H1 (cell line): ENCODE data around the gene NRP2. TPM values are rescaled to one million over a fixed set of nuclear protein-coding genes. Genes with fewer than 3 reads are reported as not detected.
A peak's percentile ranks its signal among the peaks of the same experiment; 100 is the strongest.

Experiments used
- CTCF ChIA-PET: fragments of 300-600 bp; sonication (Branson Sonifier 250); formaldehyde crosslinking; loops from one replicate; lab custom pipeline; 2021; ENCODE audit not compliant: partially characterized antibody; lab: Charles Lee
- POLR2A ChIA-PET: fragments of 300-600 bp; sonication (Branson Sonifier 250); formaldehyde crosslinking; loops from one replicate; lab custom pipeline; 2021; ENCODE audit warnings: inconsistent platforms; ENCODE audit not compliant: partially characterized antibody; lab: Charles Lee
- DNase-seq, 2 experiments: peaks; one replicate each; pipeline versions ENCODE4 v3.0.0 to v3.0.0-alpha.2; 2010 to 2022; ENCODE audit warnings: low spot score in 2 of 2, low read depth in 1 of 2, mixed read lengths in 1 of 2
- FAIRE-seq: peaks from 2 replicates; lab custom pipeline; 2011; peaks lifted over from hg19 to GRCh38; lab: Jason Lieb, UNC
- H2AFZ ChIP-seq: 2 replicates; pipeline ENCODE4 v1.8.1; 2012; ENCODE audit warnings: low read length, inconsistent platforms
- H2AK5ac ChIP-seq: 2 replicates; pipeline ENCODE4 v1.6.1; 2013; ENCODE audit warnings: low read depth, low read length
- H2BK120ac ChIP-seq: replicated peaks from 2 replicates; pipeline ENCODE3; 2013; ENCODE audit warnings: low read depth, low read length, inconsistent platforms
- H2BK12ac ChIP-seq: 2 replicates; pipeline ENCODE4 v1.6.1; 2013; ENCODE audit warnings: low read depth, low read length
- H2BK15ac ChIP-seq: 2 replicates; pipeline ENCODE4 v1.6.1; 2013; ENCODE audit warnings: low read length
- H2BK20ac ChIP-seq: 2 replicates; pipeline ENCODE4 v1.6.1; 2013; ENCODE audit warnings: low read length
- H2BK5ac ChIP-seq: 2 replicates; pipeline ENCODE4 v1.6.1; 2013; ENCODE audit warnings: low read depth, low read length
- H3K14ac ChIP-seq: 2 replicates; pipeline ENCODE4 v1.6.1; 2013; ENCODE audit warnings: inconsistent platforms; ENCODE audit not compliant: insufficient read length
- H3K18ac ChIP-seq: 2 replicates; pipeline ENCODE4 v1.6.1; 2013; ENCODE audit warnings: low read length; ENCODE audit errors: extremely low read depth
- H3K23ac ChIP-seq: 2 replicates; pipeline ENCODE4 v1.6.1; 2013; ENCODE audit warnings: inconsistent platforms; ENCODE audit not compliant: insufficient read length
- H3K23me2 ChIP-seq: 2 replicates; pipeline ENCODE4 v1.6.1; 2013; ENCODE audit warnings: low read depth, low read length
- H3K27ac ChIP-seq: 2 replicates; pipeline ENCODE4 v1.6.1; 2011; ENCODE audit warnings: low read depth, low read length, inconsistent platforms
- H3K27me3 ChIP-seq, 4 experiments: replicated peaks in 1 of 4; 1 replicate in 1 of 4; 2 replicates in 3 of 4; pipeline versions ENCODE4 v1.6.1 to v1.8.1; 2011 to 2013; ENCODE audit warnings: low read length in 3 of 4, mild to moderate bottlenecking in 3 of 4, inconsistent platforms in 2 of 4, mixed read lengths in 2 of 4, moderate library complexity in 1 of 4; ENCODE audit not compliant: control insufficient read depth in 3 of 4, insufficient read depth in 3 of 4; ENCODE audit errors: extremely low read depth in 1 of 4
- H3K36me3 ChIP-seq, 4 experiments: 2 replicates each; pipeline versions ENCODE4 v1.6.1 to v1.8.1; 2011 to 2013; ENCODE audit warnings: mild to moderate bottlenecking in 4 of 4, low read length in 3 of 4, moderate library complexity in 2 of 4, control low read depth in 1 of 4, inconsistent platforms in 1 of 4; ENCODE audit not compliant: insufficient read depth in 4 of 4, control insufficient read depth in 2 of 4
- H3K4ac ChIP-seq: replicated peaks from 2 replicates; pipeline ENCODE3; 2013; ENCODE audit warnings: low read length, low read depth, mixed read lengths, inconsistent platforms; ENCODE audit not compliant: insufficient read length
- H3K4me1 ChIP-seq, 4 experiments: replicated peaks in 1 of 4; 1 replicate in 1 of 4; 2 replicates in 3 of 4; pipeline versions ENCODE4 v1.6.1 to v1.8.1; 2011 to 2013; ENCODE audit warnings: low read length in 3 of 4, inconsistent platforms in 2 of 4, mixed read lengths in 1 of 4; ENCODE audit not compliant: insufficient read depth in 4 of 4, control insufficient read depth in 3 of 4
- H3K4me2 ChIP-seq, 2 experiments: 2 replicates each; pipeline versions ENCODE4 v1.6.1 to v1.8.1; 2011 to 2013; ENCODE audit warnings: low read depth in 2 of 2, low read length in 2 of 2, control low read depth in 1 of 2, inconsistent platforms in 1 of 2, mild to moderate bottlenecking in 1 of 2; ENCODE audit not compliant: insufficient read depth in 1 of 2
- H3K4me3 ChIP-seq, 4 experiments: fragments of 200-600, 300-600 bp in 1 of 4; sonication (generic), shearing (Covaris generic), sonication (Bioruptor Twin) in 1 of 4; 2 replicates each; pipeline versions ENCODE4 v1.5.1 to v1.8.1; 2011 to 2016; ENCODE audit warnings: low read length in 4 of 4, low read depth in 3 of 4, control low read depth in 2 of 4, inconsistent platforms in 2 of 4, mild to moderate bottlenecking in 2 of 4, mixed read lengths in 1 of 4, moderate library complexity in 1 of 4; ENCODE audit not compliant: insufficient read depth in 2 of 4; ENCODE audit errors: extremely low read depth in 1 of 4
- H3K56ac ChIP-seq: replicated peaks from 2 replicates; pipeline ENCODE3; 2013; ENCODE audit warnings: low read depth, mild to moderate bottlenecking, mixed read lengths, low read length, inconsistent platforms; ENCODE audit not compliant: insufficient read length
- H3K79me1 ChIP-seq: 2 replicates; pipeline ENCODE4 v1.6.1; 2013; ENCODE audit warnings: low read depth, low read length, control low read depth
- H3K79me2 ChIP-seq, 2 experiments: 2 replicates each; pipeline versions ENCODE4 v1.6.1 to v1.8.1; 2012 to 2013; ENCODE audit warnings: low read length in 2 of 2, mild to moderate bottlenecking in 2 of 2, inconsistent platforms in 1 of 2; ENCODE audit not compliant: insufficient read depth in 2 of 2, control insufficient read depth in 1 of 2
- H3K9ac ChIP-seq, 4 experiments: replicated peaks in 1 of 4; 1 replicate in 1 of 4; 2 replicates in 3 of 4; pipeline versions ENCODE4 v1.6.1 to v1.8.1; 2011 to 2013; ENCODE audit warnings: low read depth in 3 of 4, low read length in 3 of 4, control low read depth in 2 of 4, mild to moderate bottlenecking in 2 of 4, moderate library complexity in 2 of 4, inconsistent platforms in 1 of 4; ENCODE audit errors: extremely low read depth in 1 of 4
- H3K9me3 ChIP-seq, 2 experiments: 2 replicates each; pipeline versions ENCODE4 v1.6.1 to v1.8.1; 2012 to 2013; ENCODE audit warnings: mild to moderate bottlenecking in 2 of 2, moderate library complexity in 2 of 2, control low read depth in 1 of 2, inconsistent platforms in 1 of 2, low read depth in 1 of 2, low read length in 1 of 2, mixed read lengths in 1 of 2; ENCODE audit not compliant: insufficient read depth in 2 of 2
- H4K20me1 ChIP-seq, 2 experiments: replicated peaks in 1 of 2; 2 replicates each; pipeline versions ENCODE3 to v1.8.1; 2011 to 2013; ENCODE audit warnings: inconsistent platforms in 2 of 2, low read length in 2 of 2, mild to moderate bottlenecking in 1 of 2; ENCODE audit not compliant: insufficient read depth in 2 of 2, control insufficient read depth in 1 of 2
- H4K5ac ChIP-seq: 2 replicates; pipeline ENCODE4 v1.6.1; 2013; ENCODE audit warnings: low read length, low read depth, mixed read lengths, inconsistent platforms; ENCODE audit not compliant: insufficient read length
- H4K8ac ChIP-seq: 2 replicates; pipeline ENCODE4 v1.8.0; 2013; ENCODE audit warnings: mild to moderate bottlenecking, moderate library complexity, low read length, inconsistent platforms; ENCODE audit not compliant: insufficient read depth; ENCODE audit errors: extremely low read depth
- H4K91ac ChIP-seq: replicated peaks from 2 replicates; pipeline ENCODE3; 2013; ENCODE audit warnings: low read length, mixed read lengths, inconsistent platforms; ENCODE audit not compliant: insufficient read length
- ATF3 ChIP-seq: IDR thresholded peaks from 2 replicates; pipeline ENCODE4 v1.6.1; 2011; ENCODE audit warnings: low read depth, mild to moderate bottlenecking, low read length; ENCODE audit not compliant: insufficient read depth
- JUND ChIP-seq: IDR thresholded peaks from 2 replicates; pipeline ENCODE4 v1.6.1; 2011; ENCODE audit warnings: mild to moderate bottlenecking, improper control_type of control experiment, low read length
- PHF8 ChIP-seq: fragments of 200-600 bp; sonication (generic); conservative IDR thresholded peaks from 2 replicates; pipeline ENCODE4 v1.7.1; 2012; ENCODE audit warnings: low read depth, mild to moderate bottlenecking, inconsistent platforms, low read length, moderate library complexity
- RNF2 ChIP-seq: fragments of 200-900, 300-1000 bp; sonication (generic); IDR thresholded peaks from 2 replicates; pipeline ENCODE4 v1.7.1; 2016; ENCODE audit warnings: borderline replicate concordance, low read depth, mild to moderate bottlenecking, antibody characterized with exemption, low read length; ENCODE audit not compliant: poor library complexity, severe bottlenecking; ENCODE audit errors: missing control alignments
- SIRT6 ChIP-seq: IDR thresholded peaks from one replicate; pipeline ENCODE4 v1.7.1; 2012; ENCODE audit warnings: low read length, inconsistent platforms
- SUZ12 ChIP-seq: fragments of 200-600 bp; sonication (generic); IDR thresholded peaks from 2 replicates; pipeline ENCODE4 v1.6.1; 2012; ENCODE audit warnings: mild to moderate bottlenecking, inconsistent platforms, low read length, moderate library complexity, mixed read lengths
- TAF7 ChIP-seq: optimal IDR thresholded peaks from 2 replicates; pipeline ENCODE3; 2011; ENCODE audit warnings: low read depth, mild to moderate bottlenecking, inconsistent platforms, low read length, moderate library complexity, borderline replicate concordance
- USF2 ChIP-seq: IDR thresholded peaks from 2 replicates; pipeline ENCODE4 v1.6.1; 2011; ENCODE audit warnings: low read length, improper control_type of control experiment
- WGBS, 2 experiments: shearing (Covaris generic) in 1 of 2; methylation state at CpG; one replicate each; pipeline versions ENCODE4 v1.1.6 to v1.1.7; 2013 to 2015; ENCODE audit warnings: low lambda C conversion rate in 2 of 2, mixed read lengths in 2 of 2, inconsistent platforms in 1 of 2, low coverage in 1 of 2, missing lambda C conversion rate in 1 of 2; ENCODE audit not compliant: insufficient replicate concordance in 2 of 2, insufficient coverage in 1 of 2, insufficient read length in 1 of 2; ENCODE audit errors: extremely low coverage in 1 of 2, missing lambda C conversion rate in 1 of 2; 5-methylcytosine and 5-hydroxymethylcytosine counted together
- polyA plus RNA-seq, 7 experiments: library from polyadenylated mRNA; depleted of rRNA in 3 of 7; stranded (reverse) in 5 of 7; unstranded in 2 of 7; fragments of >200 nt in 5 of 7; fragments of 200-250 nt in 2 of 7; gene quantifications; 1 replicate in 5 of 7; 2 replicates in 1 of 7; 4 replicates in 1 of 7; pipeline versions ENCODE4 v1.2.1 to v1.2.3, GENCODE V29; 2011 to 2013; ENCODE audit warnings: missing spikeins in 2 of 7, mixed read lengths in 2 of 7
- total RNA-seq: library from RNA; stranded (reverse); fragmentation: NEBNext Ultra II Directional; extraction: Animal tissue kit (Norgen Biotek cat#: 25700); gene quantifications from 2 replicates; pipeline ENCODE4 v1.2.1, GENCODE V29; 2021

Gene NRP2
- total and polyA plus RNA-seq, 2 of the 8 experiments (the other 6 are each of a cell fraction or from before 2014, with no cell fraction given): 32.0 to 37.8 TPM

GRCh38 chr2:205680903-205681302, 1.4 kb upstream of the NRP2 start:
- no peak overlapping the region for H3K9ac ChIP-seq
- no peak overlapping the region for H3K18ac ChIP-seq
- no peak overlapping the region for H2AFZ ChIP-seq
- ChIA-PET POLR2A (interaction anchor here (0.8 to 1.0 kb wide), 2 partner anchors 38 to 65 kb away, joined by 3 read pairs; no protein-coding TSS in a partner anchor), CTCF (interaction anchor here (0.6 to 1.4 kb wide), 13 partner anchors 15 to 1655 kb away, joined by 3 to 4 read pairs (median 3); no protein-coding TSS in a partner anchor)
- H2BK15ac ChIP-seq: no peak overlapping the region; the same call in 1 of the 2 replicates
- H3K79me2 ChIP-seq: peaks cover 0 to 23% of the 10 kb centered on the region in 2 experiments; a peak in 2 of 4 replicates
- H3K4me3 ChIP-seq: no peak overlapping the region
- H3K9me3 ChIP-seq: no peaks in the 10 kb centered on the region
- H3K56ac ChIP-seq: no peak overlapping the region
- FAIRE-seq (no peak), DNase-seq (peak in 1 of 2 experiments; percentile 35)
- no peak overlapping the region for H4K5ac ChIP-seq
- H4K91ac ChIP-seq: peak overlapping the region; percentile 30
- H3K23me2 ChIP-seq: peaks cover 17% of the 10 kb centered on the region
- no peak overlapping the region for H4K8ac ChIP-seq
- H3K23ac ChIP-seq: no peak overlapping the region
- H2BK120ac ChIP-seq: no peak overlapping the region
- peak overlapping the region in 1 of 2 experiments; percentile 97; a peak in 1 of 4 replicates for H3K4me2 ChIP-seq
- H2AK5ac ChIP-seq: peak overlapping the region; percentile 76; the same call in 1 of the 2 replicates
- 80% methylated on average over 4 of the region's 4 CpGs; no CpG with 5 or more reads in 1 of the 2 experiments for WGBS, 2 experiments
- no peak overlapping the region for H3K4ac ChIP-seq
- H3K27me3 ChIP-seq: peaks cover 4 to 30% (median 25%) of the 10 kb centered on the region in 4 experiments; a peak in 6 of 7 replicates
- no peak overlapping the region for H3K14ac ChIP-seq
- H3K27ac ChIP-seq: no peak overlapping the region
- H4K20me1 ChIP-seq: no peaks in the 10 kb centered on the region
- peaks cover 7 to 20% (median 11%) of the 10 kb centered on the region in 4 experiments for H3K4me1 ChIP-seq
- H2BK12ac ChIP-seq: 0 out of 2 replicates have a peak overlapping the region, but pooled peaks have one; percentile 69
- H2BK20ac ChIP-seq: 0 out of 2 replicates have a peak overlapping the region, but pooled peaks have one; percentile 57
- no peak overlapping the region for H2BK5ac ChIP-seq
- H3K79me1 ChIP-seq: peaks cover 3% of the 10 kb centered on the region; the same call in 1 of the 2 replicates
- H3K36me3 ChIP-seq: no peaks in the 10 kb centered on the region
- no peak for TF ChIP-seq SUZ12
- TF ChIP-seq SIRT6: no peak
- TF ChIP-seq ATF3: no peak
- no peak for TF ChIP-seq JUND
- no peak for TF ChIP-seq RNF2
- no peak for TF ChIP-seq USF2
- TF ChIP-seq TAF7: no peak
- no peak for TF ChIP-seq PHF8
